A673 (cell line): ENCODE measurements around the gene SAT1.

Experiments
- EZH2 ChIP-seq: fragments of 200-600 bp; sonication (generic); IDR thresholded peaks from 2 replicates; pipeline ENCODE4 v1.6.1; 2017; ENCODE audit warnings: borderline replicate concordance, low read depth, mild to moderate bottlenecking, mixed read lengths, antibody characterized with exemption, low read length; ENCODE audit not compliant: poor library complexity, severe bottlenecking
- TF ChIP-seq, protein P1 (sequence below): fragments of 300-800, 200-600 bp; sonication (generic); conservative IDR thresholded peaks from 2 replicates; pipeline ENCODE4 v1.5.1; 2017; ENCODE audit warnings: low read depth, mild to moderate bottlenecking, antibody characterized with exemption, low read length, moderate library complexity, mixed read lengths

DNA sequence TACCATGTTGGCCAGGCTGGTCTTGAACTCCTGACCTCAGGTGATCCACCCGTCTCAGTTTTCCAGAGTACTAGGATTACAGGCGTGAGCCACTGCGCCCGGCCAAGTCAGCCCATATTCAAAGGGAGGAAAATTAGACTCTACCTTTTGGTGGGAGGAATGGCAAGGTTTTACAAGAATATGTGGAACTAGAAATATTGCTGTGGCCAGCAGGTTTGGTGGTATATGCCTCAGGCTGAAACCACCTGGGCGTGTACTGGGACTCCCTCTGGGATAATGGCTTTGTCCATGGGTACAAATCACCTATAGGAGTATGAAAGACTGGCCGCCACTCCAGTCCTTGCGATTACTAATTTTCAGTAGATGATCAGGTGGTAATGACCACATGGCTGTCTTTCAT, 32.4 kb downstream of the SAT1 start:
- TF ChIP-seq, protein P1, sequence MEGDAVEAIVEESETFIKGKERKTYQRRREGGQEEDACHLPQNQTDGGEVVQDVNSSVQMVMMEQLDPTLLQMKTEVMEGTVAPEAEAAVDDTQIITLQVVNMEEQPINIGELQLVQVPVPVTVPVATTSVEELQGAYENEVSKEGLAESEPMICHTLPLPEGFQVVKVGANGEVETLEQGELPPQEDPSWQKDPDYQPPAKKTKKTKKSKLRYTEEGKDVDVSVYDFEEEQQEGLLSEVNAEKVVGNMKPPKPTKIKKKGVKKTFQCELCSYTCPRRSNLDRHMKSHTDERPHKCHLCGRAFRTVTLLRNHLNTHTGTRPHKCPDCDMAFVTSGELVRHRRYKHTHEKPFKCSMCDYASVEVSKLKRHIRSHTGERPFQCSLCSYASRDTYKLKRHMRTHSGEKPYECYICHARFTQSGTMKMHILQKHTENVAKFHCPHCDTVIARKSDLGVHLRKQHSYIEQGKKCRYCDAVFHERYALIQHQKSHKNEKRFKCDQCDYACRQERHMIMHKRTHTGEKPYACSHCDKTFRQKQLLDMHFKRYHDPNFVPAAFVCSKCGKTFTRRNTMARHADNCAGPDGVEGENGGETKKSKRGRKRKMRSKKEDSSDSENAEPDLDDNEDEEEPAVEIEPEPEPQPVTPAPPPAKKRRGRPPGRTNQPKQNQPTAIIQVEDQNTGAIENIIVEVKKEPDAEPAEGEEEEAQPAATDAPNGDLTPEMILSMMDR = no peak
- no peak for TF ChIP-seq EZH2
